ENCODE measurements around the gene ARHGAP33. TPM values are rescaled to one million over a fixed set of nuclear protein-coding genes. Genes with fewer than 3 reads are reported as not detected.

Gene ARHGAP33
- total and polyA plus RNA-seq, 7 donors: 0.68 to 4.0 (median 1.4) TPM

- no peaks in the 10 kb centered on the region for H3K27me3 ChIP-seq (ENCODE audit: insufficient read depth in 3 of 3, low read length in 2 of 3)
- H3K9me3 ChIP-seq: no peaks in the 10 kb centered on the region
- peak overlapping the region; percentile 95 for H3K4me3 ChIP-seq
- intact Hi-C loops (cut with DNase I): no loop called here
- H3K27ac ChIP-seq: no peak overlapping the region
- H3K4me1 ChIP-seq: peaks cover 7% of the 10 kb centered on the region
- 33 to 50% (median 40%) methylated on average over 16 of the region's 16 CpGs for WGBS, 3 donors
- DNase-seq (no peak), ATAC-seq (peak in 1 of 4 donors; percentile 10)
- TF ChIP-seq CTCF (IDR thresholded peaks at IDR 0.05): no peak
- H3K36me3 ChIP-seq (ENCODE audit: insufficient read depth in 1 of 2, low read depth in 1 of 2): peaks cover 0 to 12% of the 10 kb centered on the region in 2 donors
Measured at GRCh38 chr19:35774274-35775045, 904 bp upstream of the ARHGAP33 start.

DNA sequence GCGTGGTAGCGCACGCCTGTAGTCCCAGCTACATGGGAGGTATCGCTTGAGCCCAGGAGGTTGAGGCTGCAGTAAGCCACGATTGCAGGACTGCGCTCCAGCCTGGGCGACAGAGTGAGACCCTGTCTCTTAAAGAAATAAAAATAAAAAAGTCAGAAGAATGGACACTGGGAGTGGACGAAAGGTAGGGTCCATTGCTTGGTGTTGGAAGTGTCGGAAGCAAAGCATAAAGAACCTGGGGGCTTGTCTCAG lies 392 bp upstream of the ARHGAP33 start:
- DNase-seq (no peak), ATAC-seq (peak; percentile 9 to 43 (median 20))
- intact Hi-C loops (cut with DNase I): no loop called here
- Histone ChIP-seq H3K9me3 (no peaks in the 10 kb centered on the region), H3K4me1 (peaks cover 7% of the 10 kb centered on the region), H3K4me3 (peak overlapping the region; percentile 95), H3K36me3 (ENCODE audit: insufficient read depth in 1 of 2, low read depth in 1 of 2) (peaks cover 0 to 15% of the 10 kb centered on the region in 2 donors), H3K27ac (no peak overlapping the region), H3K27me3 (ENCODE audit: insufficient read depth in 3 of 3, low read length in 2 of 3) (no peaks in the 10 kb centered on the region)
- 7 to 34% (median 21%) methylated on average over 9 of the region's 9 CpGs for WGBS, 3 donors
- no peak for TF ChIP-seq CTCF (IDR thresholded peaks at IDR 0.05)

- WGBS, 3 donors: 54 to 59% (median 56%) methylated on average over 13 of the region's 13 CpGs
- intact Hi-C loops (cut with DNase I): no loop called here
Measured at GRCh38 chr19:35776102-35776788, 881 bp downstream of the ARHGAP33 start.

GRCh38 chr19:35777086-35777841 lies 1.9 kb downstream of the ARHGAP33 start:
- WGBS, 3 donors: 64 to 72% (median 69%) methylated on average over 16 to 19 of the region's 19 CpGs
- intact Hi-C loops (cut with DNase I): no loop called here
- ATAC-seq (no peak), DNase-seq (no peak)
- H3K4me3 ChIP-seq: no peak overlapping the region
- H3K9me3 ChIP-seq: no peaks in the 10 kb centered on the region
- peaks cover 7% of the 10 kb centered on the region for H3K4me1 ChIP-seq
- H3K27ac ChIP-seq: no peak overlapping the region
- no peak for TF ChIP-seq CTCF (IDR thresholded peaks at IDR 0.05)
- H3K27me3 ChIP-seq (ENCODE audit: insufficient read depth in 3 of 3, low read length in 2 of 3): no peaks in the 10 kb centered on the region
- H3K36me3 ChIP-seq (ENCODE audit: insufficient read depth in 1 of 2, low read depth in 1 of 2): peaks cover 0 to 32% of the 10 kb centered on the region in 2 donors

More at GRCh38 chr19:35776102-35776788, 881 bp downstream of the ARHGAP33 start:
- TF ChIP-seq CTCF (IDR thresholded peaks at IDR 0.05): no peak
- H3K27me3 ChIP-seq (ENCODE audit: insufficient read depth in 3 of 3, low read length in 2 of 3): no peaks in the 10 kb centered on the region
- H3K4me1 ChIP-seq: peaks cover 7% of the 10 kb centered on the region
- no peaks in the 10 kb centered on the region for H3K9me3 ChIP-seq
- H3K27ac ChIP-seq: no peak overlapping the region
- ATAC-seq (no peak), DNase-seq (no peak)
- peaks cover 0 to 27% of the 10 kb centered on the region in 2 donors for H3K36me3 ChIP-seq (ENCODE audit: insufficient read depth in 1 of 2, low read depth in 1 of 2)
- peak overlapping the region; percentile 95 for H3K4me3 ChIP-seq
